CD8-positive, alpha-beta memory T cell (primary cell): ENCODE measurements around the gene FTCD. TPM values are rescaled to one million over a fixed set of nuclear protein-coding genes. Genes with fewer than 3 reads are reported as not detected.

Source experiments
- CTCF ChIA-PET: fragments of 350-600 bp; sonication (Branson Sonifier 250); formaldehyde crosslinking; loops from one replicate; lab custom pipeline; 2021; ENCODE audit warnings: antibody characterized with exemption; lab: Charles Lee
- POLR2A ChIA-PET: fragments of 350-600 bp; sonication (Branson Sonifier 250); formaldehyde crosslinking; loops from one replicate; lab custom pipeline; 2021; ENCODE audit warnings: antibody characterized with exemption; lab: Charles Lee
- DNase-seq, 5 donors: peaks; one replicate each; pipeline versions ENCODE4 v3.0.0 to v3.0.0-alpha.2; 2020 to 2022; ENCODE audit warnings: mixed read lengths in 1 of 5
- H3K27ac ChIP-seq: one replicate; pipeline ENCODE4 v1.7.0; 2013; ENCODE audit warnings: low read depth, mild to moderate bottlenecking, low read length, moderate library complexity
- H3K27me3 ChIP-seq: 2 replicates; pipeline ENCODE4 v1.7.0; 2013; ENCODE audit warnings: low read length, mild to moderate bottlenecking; ENCODE audit not compliant: insufficient read depth, poor library complexity, severe bottlenecking
- H3K36me3 ChIP-seq: 2 replicates; pipeline ENCODE4 v1.7.0; 2013; ENCODE audit warnings: mild to moderate bottlenecking, low read length, moderate library complexity; ENCODE audit not compliant: insufficient read depth
- H3K4me1 ChIP-seq: 2 replicates; pipeline ENCODE4 v1.7.0; 2013; ENCODE audit warnings: mild to moderate bottlenecking, low read length, moderate library complexity; ENCODE audit not compliant: insufficient read depth
- H3K4me3 ChIP-seq: 2 replicates; pipeline ENCODE4 v1.7.0; 2013; ENCODE audit warnings: mild to moderate bottlenecking, low read length
- H3K9me3 ChIP-seq: 2 replicates; pipeline ENCODE4 v1.7.0; 2013; ENCODE audit warnings: mild to moderate bottlenecking, low read length
- H3K27ac Mint-ChIP-seq, 8 donors: one replicate each; pipeline ENCODE4 v1.8.0; 2020 to 2021; ENCODE audit warnings: mixed read lengths in 8 of 8, mild to moderate bottlenecking in 6 of 8, inconsistent platforms in 3 of 8, moderate library complexity in 3 of 8
- H3K27me3 Mint-ChIP-seq, 2 donors: one replicate each; pipeline ENCODE4 v1.8.0; 2020 to 2021; ENCODE audit warnings: mixed read lengths in 2 of 2, mild to moderate bottlenecking in 1 of 2, moderate library complexity in 1 of 2
- H3K36me3 Mint-ChIP-seq, 3 donors: one replicate each; pipeline ENCODE4 v1.8.0; 2020 to 2021; ENCODE audit warnings: mixed read lengths in 3 of 3, inconsistent platforms in 1 of 3, mild to moderate bottlenecking in 1 of 3
- H3K4me1 Mint-ChIP-seq, 3 donors: one replicate each; pipeline ENCODE4 v1.8.0; 2020 to 2021; ENCODE audit warnings: mixed read lengths in 3 of 3, inconsistent platforms in 1 of 3, mild to moderate bottlenecking in 1 of 3
- H3K4me3 Mint-ChIP-seq, 7 donors: one replicate each; pipeline ENCODE4 v1.8.0; 2020 to 2021; ENCODE audit warnings: mixed read lengths in 7 of 7, mild to moderate bottlenecking in 6 of 7, moderate library complexity in 4 of 7, inconsistent platforms in 2 of 7
- H3K9me3 Mint-ChIP-seq, 5 donors: one replicate each; pipeline ENCODE4 v1.8.0; 2020 to 2022; ENCODE audit warnings: mixed read lengths in 5 of 5, mild to moderate bottlenecking in 3 of 5, moderate library complexity in 2 of 5, inconsistent platforms in 1 of 5
- polyA plus RNA-seq: library from polyadenylated mRNA; unstranded; fragments of 300-500 nt; fragmentation: Illumina TruSeq; gene quantifications from one replicate; pipeline ENCODE4 v1.2.3, GENCODE V29; 2021
- total RNA-seq, 2 experiments: library from RNA; stranded (reverse); gene quantifications; one replicate each; pipeline ENCODE4 v1.2.3, GENCODE V29; 2021

The FTCD gene
- total and polyA plus RNA-seq, 3 experiments from 2014 or later, result not detected

DNA sequence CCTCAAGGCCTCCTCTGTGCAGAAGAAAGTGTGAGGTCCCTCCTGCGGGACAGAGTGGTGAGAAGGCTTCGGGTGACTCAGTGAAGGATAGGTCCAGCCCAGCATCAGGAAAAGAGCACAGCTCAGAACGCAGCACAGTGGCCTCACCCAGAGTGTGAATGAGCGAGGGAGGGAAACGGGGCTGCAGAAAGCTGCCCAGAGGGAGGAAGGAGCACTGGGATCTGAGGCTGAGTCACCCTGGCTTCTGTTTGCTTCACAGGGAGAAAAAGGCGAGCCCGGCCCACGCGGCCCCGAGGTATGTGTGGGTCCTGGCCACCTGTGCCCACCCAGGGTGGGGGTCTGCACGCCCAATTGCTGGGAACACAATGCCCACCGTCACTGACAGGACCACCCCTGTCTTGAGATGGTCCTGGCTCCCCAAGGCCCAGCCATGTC is 33.1 kb downstream of the FTCD start:
- no peaks in the 10 kb centered on the region for H3K9me3 ChIP-seq
- no peaks in the 10 kb centered on the region for H3K27me3 ChIP-seq
- no peak overlapping the region for H3K4me3 ChIP-seq
- H3K27ac ChIP-seq, result no peak overlapping the region
- H3K4me1 ChIP-seq, result no peaks in the 10 kb centered on the region
- CTCF ChIA-PET, result no interaction called here
- no peak overlapping the region for H3K27ac Mint-ChIP-seq
- no peaks in the 10 kb centered on the region for H3K4me1 Mint-ChIP-seq
- peak in 2 of 5 donors; percentile 1 to 24 for DNase-seq
- POLR2A ChIA-PET, result no interaction called here
- H3K27me3 Mint-ChIP-seq, result no peaks in the 10 kb centered on the region
- H3K4me3 Mint-ChIP-seq, result no peak overlapping the region
- no peaks in the 10 kb centered on the region for H3K36me3 ChIP-seq
- peaks cover 0 to 2% (median 0%) of the 10 kb centered on the region in 3 donors for H3K36me3 Mint-ChIP-seq
- no peaks in the 10 kb centered on the region for H3K9me3 Mint-ChIP-seq

DNA sequence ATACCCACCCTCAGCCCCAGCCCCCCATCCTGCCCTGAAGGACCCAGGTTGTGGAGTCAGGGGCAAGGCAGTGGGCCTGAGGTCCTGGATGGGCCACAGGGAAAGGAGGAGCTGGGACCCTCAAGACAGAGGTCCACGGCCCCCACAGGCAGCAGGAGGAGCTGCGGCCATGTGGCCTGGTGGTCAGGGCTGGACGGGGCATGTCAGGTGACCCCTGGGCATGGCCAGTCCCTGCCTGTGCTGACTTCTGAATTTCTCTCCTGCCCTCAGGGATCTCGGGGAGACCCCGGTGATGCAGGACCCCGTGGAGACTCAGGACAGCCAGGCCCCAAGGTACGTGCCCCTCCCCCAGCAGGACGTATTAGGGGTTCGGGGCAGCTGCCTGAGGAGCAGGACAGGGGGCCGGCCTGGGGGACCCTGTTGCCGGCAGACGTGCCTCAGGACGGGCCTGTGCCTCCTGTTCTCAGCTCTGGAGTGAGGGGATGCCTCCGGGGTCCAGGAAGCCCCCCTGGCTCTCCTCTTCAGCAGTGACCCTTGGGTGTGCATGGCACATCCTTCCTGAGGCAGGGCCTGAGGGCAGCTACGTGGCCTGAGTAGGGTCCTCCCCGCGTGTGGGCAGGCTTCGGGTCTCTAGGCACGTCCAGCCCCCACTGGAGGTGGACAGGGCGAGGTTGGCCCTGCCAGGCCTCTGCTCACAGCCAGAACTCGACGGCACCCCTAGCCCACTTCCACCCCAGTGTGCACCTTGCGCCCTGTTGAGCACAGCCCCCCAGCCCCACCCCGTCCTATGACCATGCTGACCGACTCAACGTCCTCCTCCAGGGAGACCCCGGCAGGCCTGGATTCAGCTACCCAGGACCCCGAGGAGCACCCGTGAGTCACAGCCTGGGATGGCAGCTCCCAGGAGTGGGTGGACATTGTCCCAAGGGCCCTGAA is 33.8 kb downstream of the FTCD start:
- Histone ChIP-seq H3K4me1 (no peaks in the 10 kb centered on the region), H3K4me3 (no peak overlapping the region), H3K36me3 (no peaks in the 10 kb centered on the region), H3K9me3 (no peaks in the 10 kb centered on the region), H3K27me3 (no peaks in the 10 kb centered on the region), H3K27ac (no peak overlapping the region)
- H3K36me3 Mint-ChIP-seq, result peaks cover 0 to 4% (median 2%) of the 10 kb centered on the region in 3 donors
- no peaks in the 10 kb centered on the region for H3K4me1 Mint-ChIP-seq
- H3K9me3 Mint-ChIP-seq, result no peaks in the 10 kb centered on the region
- ChIA-PET POLR2A (no interaction called here), CTCF (no interaction called here)
- DNase-seq, result peak in 1 of 5 donors; percentile 36
- H3K4me3 Mint-ChIP-seq, result no peak overlapping the region
- no peaks in the 10 kb centered on the region for H3K27me3 Mint-ChIP-seq
- no peak overlapping the region for H3K27ac Mint-ChIP-seq

DNA sequence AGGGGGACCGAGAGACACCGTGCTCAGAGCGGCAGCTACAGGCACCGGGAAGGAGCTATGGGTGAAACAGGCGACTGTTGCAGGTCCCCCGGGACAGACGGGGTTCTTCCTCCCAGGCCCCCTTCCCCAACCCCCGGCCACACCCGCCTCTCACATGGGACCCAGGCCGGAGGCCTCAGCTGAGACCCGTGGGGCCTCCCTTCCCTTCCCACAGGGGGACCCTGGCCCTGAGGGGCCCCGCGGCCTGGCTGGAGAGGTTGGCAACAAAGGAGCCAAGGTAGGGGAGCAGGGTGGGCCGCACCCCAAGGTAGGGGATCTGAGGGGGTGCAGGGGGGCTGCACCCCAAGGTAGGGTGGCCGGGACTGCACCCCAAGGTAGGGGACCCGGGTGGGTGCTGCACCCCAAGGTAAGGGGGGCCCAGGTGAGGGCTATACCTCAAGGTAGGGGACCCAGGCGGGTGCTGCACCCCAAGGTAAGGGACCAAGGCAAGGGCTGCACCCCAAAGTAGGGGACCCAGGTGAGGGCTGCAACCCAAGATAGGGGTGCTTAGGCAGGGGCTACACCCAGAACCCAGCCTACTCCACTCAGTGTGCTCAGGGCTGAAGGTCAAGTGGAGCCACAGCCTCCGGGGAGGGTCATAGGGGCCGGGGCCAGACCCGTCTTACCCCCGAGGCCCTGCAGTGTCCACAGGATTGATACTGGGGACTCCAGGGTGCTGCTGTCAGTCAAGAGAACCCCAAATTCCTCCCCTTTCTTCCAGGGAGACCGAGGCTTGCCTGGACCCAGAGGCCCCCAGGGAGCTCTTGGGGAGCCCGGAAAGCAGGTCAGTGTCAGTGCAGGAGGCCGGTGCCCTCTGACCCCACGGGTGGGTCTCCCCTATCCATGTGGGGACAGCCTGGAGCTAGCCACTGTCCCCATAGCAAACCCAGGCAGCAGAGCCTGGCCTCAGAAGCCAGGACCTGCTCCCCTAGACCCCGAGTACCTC is 34.8 kb downstream of the FTCD start:
- no peaks in the 10 kb centered on the region for H3K27me3 ChIP-seq
- H3K4me3 Mint-ChIP-seq, result no peak overlapping the region
- peaks cover 0 to 4% (median 2%) of the 10 kb centered on the region in 3 donors for H3K36me3 Mint-ChIP-seq
- H3K27ac ChIP-seq, result no peak overlapping the region
- peak in 1 of 5 donors; percentile 35 for DNase-seq
- no peak overlapping the region for H3K27ac Mint-ChIP-seq
- H3K9me3 ChIP-seq, result no peaks in the 10 kb centered on the region
- POLR2A ChIA-PET, result no interaction called here
- H3K4me3 ChIP-seq, result no peak overlapping the region
- H3K9me3 Mint-ChIP-seq, result no peaks in the 10 kb centered on the region
- no peaks in the 10 kb centered on the region for H3K4me1 Mint-ChIP-seq
- H3K36me3 ChIP-seq, result no peaks in the 10 kb centered on the region
- H3K4me1 ChIP-seq, result no peaks in the 10 kb centered on the region
- CTCF ChIA-PET, result no interaction called here
- H3K27me3 Mint-ChIP-seq, result no peaks in the 10 kb centered on the region

DNA sequence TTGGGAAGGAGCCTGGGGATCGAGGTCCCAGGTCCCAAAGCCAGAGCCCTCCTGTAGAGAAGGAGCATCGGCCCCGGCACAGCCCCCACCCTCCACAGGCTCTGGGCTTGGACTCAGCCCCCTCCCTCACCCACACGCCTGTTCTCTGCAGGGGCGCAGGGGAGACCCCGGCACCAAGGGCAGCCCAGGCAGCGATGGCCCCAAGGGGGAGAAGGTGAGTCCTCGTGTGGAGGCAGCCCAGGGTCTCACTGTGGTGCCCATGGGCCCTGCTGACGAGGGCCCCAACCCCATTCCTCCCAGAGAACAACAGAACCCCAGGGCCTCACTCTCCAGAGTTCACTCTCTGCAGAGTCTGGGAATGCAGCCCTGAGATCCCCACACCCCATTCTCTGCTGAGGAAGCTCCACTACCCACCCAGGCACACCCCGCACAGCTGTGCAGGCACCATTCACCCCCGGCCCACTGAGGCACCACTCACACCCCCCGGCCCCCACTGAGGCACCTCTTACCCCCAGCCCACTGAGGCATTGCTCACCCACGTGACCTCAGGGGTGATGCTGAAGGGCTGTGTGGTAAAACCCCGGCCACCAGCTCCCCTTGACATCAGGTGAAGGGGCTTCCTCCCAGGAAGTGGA is 35.6 kb downstream of the FTCD start:
- H3K36me3 Mint-ChIP-seq, result peaks cover under 1 to 3% (median 2%) of the 10 kb centered on the region in 3 donors
- no peak overlapping the region for H3K27ac Mint-ChIP-seq
- H3K4me3 Mint-ChIP-seq, result no peak overlapping the region
- no peaks in the 10 kb centered on the region for H3K27me3 ChIP-seq
- no peak overlapping the region for H3K27ac ChIP-seq
- peaks cover 0 to 3% (median 0%) of the 10 kb centered on the region in 5 donors for H3K9me3 Mint-ChIP-seq
- POLR2A ChIA-PET, result no interaction called here
- H3K4me3 ChIP-seq, result no peak overlapping the region
- no peaks in the 10 kb centered on the region for H3K4me1 ChIP-seq
- H3K4me1 Mint-ChIP-seq, result no peaks in the 10 kb centered on the region
- DNase-seq, result peak in 1 of 5 donors; percentile 29
- CTCF ChIA-PET, result no interaction called here
- H3K9me3 ChIP-seq, result no peaks in the 10 kb centered on the region
- no peaks in the 10 kb centered on the region for H3K27me3 Mint-ChIP-seq
- no peaks in the 10 kb centered on the region for H3K36me3 ChIP-seq

DNA sequence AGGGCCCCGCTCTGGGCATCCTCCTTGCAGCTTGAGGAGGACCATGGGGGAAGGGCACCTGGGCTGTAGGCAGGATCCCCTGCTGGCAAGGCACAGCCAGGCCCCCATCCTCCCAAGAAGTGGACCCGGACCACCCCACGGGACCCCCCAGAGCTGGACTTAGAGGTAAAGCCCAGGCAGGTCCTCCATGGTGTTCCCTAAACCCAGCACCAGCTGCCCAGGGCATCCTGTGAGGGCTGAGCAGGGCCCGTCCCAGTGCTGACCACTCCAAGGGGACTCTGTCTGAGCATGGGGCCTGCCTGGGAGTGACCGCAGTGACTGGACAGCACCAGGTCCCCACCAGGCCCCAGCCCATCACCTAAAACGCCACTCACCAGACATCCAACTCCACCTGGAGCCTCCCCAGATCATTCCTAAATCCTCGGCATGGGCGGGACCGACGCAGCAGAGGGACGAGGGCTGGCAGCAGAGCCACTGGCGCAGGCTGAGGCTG is 36.2 kb downstream of the FTCD start:
- Mint-ChIP-seq H3K9me3 (peaks cover 0 to 3% (median 0%) of the 10 kb centered on the region in 5 donors), H3K4me3 (no peak overlapping the region), H3K27ac (no peak overlapping the region), H3K4me1 (no peaks in the 10 kb centered on the region), H3K27me3 (no peaks in the 10 kb centered on the region), H3K36me3 (peaks cover 2 to 4% (median 3%) of the 10 kb centered on the region in 3 donors)
- peak in 1 of 5 donors; percentile 0 for DNase-seq
- no peaks in the 10 kb centered on the region for H3K4me1 ChIP-seq
- no peak overlapping the region for H3K27ac ChIP-seq
- H3K4me3 ChIP-seq, result no peak overlapping the region
- no peaks in the 10 kb centered on the region for H3K36me3 ChIP-seq
- no peaks in the 10 kb centered on the region for H3K9me3 ChIP-seq
- POLR2A ChIA-PET, result no interaction called here
- no peaks in the 10 kb centered on the region for H3K27me3 ChIP-seq
- CTCF ChIA-PET, result no interaction called here

DNA sequence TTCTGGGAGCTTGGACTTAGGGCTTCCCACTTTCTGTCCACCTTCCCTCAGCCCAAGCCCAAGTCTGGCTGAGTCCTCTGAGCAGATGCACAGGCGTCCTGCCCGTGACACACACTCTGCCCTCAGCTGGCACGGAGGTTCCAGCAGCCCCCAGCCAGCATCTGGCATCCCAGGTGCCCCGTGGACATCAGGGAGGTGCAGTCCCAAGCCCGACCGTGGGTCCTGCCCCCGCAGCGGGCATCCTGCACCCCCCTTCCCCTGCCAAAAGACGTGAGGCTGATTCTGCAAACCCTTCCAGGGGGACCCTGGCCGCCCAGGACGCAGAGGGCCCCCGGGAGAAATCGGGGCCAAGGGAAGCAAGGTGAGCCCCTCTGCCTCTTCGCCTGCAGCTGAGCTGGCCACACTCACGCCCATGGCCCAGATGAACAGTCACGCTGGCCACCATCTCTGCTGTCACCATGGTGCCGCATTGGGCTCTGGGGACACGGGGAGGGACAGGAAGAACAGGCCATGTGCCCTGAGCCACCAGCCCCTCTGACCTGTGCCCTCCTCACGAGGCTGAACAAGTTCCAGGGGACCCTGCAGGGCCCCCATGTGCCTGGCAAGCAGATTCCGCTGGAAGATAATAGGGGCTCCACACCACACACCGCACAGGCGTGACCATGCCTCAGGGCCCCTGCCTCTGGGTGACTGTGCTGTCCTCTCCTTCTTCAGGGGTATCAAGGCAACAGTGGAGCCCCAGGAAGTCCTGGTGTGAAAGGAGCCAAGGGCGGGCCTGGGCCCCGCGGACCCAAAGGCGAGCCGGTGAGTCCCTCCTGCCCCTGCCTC is 36.8 kb downstream of the FTCD start:
- ChIA-PET POLR2A (no interaction called here), CTCF (no interaction called here)
- peaks cover 0 to 3% (median 0%) of the 10 kb centered on the region in 5 donors for H3K9me3 Mint-ChIP-seq
- Histone ChIP-seq H3K4me3 (no peak overlapping the region), H3K27ac (no peak overlapping the region), H3K36me3 (no peaks in the 10 kb centered on the region), H3K9me3 (no peaks in the 10 kb centered on the region), H3K4me1 (no peaks in the 10 kb centered on the region), H3K27me3 (no peaks in the 10 kb centered on the region)
- no peaks in the 10 kb centered on the region for H3K4me1 Mint-ChIP-seq
- no peak overlapping the region for H3K4me3 Mint-ChIP-seq
- peak in 2 of 5 donors; percentile 0 to 46 for DNase-seq
- no peak overlapping the region for H3K27ac Mint-ChIP-seq
- no peaks in the 10 kb centered on the region for H3K27me3 Mint-ChIP-seq
- peaks cover 2 to 6% (median 4%) of the 10 kb centered on the region in 3 donors for H3K36me3 Mint-ChIP-seq
